K562 (cell line): ENCODE measurements around the gene FDX2. TPM values are rescaled to one million over a fixed set of nuclear protein-coding genes. Genes with fewer than 3 reads are reported as not detected.

ENCODE experiments used
- CBFB ChIP-seq: sonication (generic); formaldehyde crosslinking; IDR thresholded peaks from 2 replicates; pipeline ENCODE4 v1.4.0; 2020; ENCODE audit warnings: mild to moderate bottlenecking, missing genetic modification reagents
- DEAF1 ChIP-seq: fragments of 450-650 bp; formaldehyde crosslinking; IDR thresholded peaks from 2 replicates; pipeline ENCODE4 v1.4.0; 2020; ENCODE audit warnings: mild to moderate bottlenecking, moderate library complexity
- ESRRA ChIP-seq: fragments of 450-650 bp; IDR thresholded peaks from 2 replicates; pipeline ENCODE4 v1.6.1; 2014; ENCODE audit warnings: low read depth, mild to moderate bottlenecking, moderate library complexity, borderline replicate concordance
- FOXO4 ChIP-seq: fragments of 450-650 bp; formaldehyde crosslinking; IDR thresholded peaks from 2 replicates; pipeline ENCODE4 v1.4.0; 2020; ENCODE audit warnings: mild to moderate bottlenecking, moderate library complexity
- KDM4B ChIP-seq, 2 experiments: fragments of 450-650 bp in 1 of 2; sonication (generic) in 1 of 2; IDR thresholded peaks; 2 replicates each; pipeline ENCODE4 v1.6.1; 2016 to 2017; ENCODE audit warnings: borderline replicate concordance in 2 of 2, antibody characterized with exemption in 1 of 2, low read depth in 1 of 2, mild to moderate bottlenecking in 1 of 2
- KHSRP ChIP-seq: fragments of 450-650 bp; IDR thresholded peaks from 2 replicates; pipeline ENCODE4 v1.6.1; 2017
- LCOR ChIP-seq: sonication (generic); formaldehyde crosslinking; IDR thresholded peaks from 2 replicates; pipeline ENCODE4 v1.8.0; 2022; ENCODE audit warnings: mild to moderate bottlenecking, missing genetic modification reagents
- POLR2H ChIP-seq: IDR thresholded peaks from 2 replicates; pipeline ENCODE4 v1.6.1; 2016; ENCODE audit warnings: missing genetic modification characterization, low read depth, mild to moderate bottlenecking, control low read depth, missing compliant biosample characterization, moderate library complexity
- SREBF1 ChIP-seq: fragments of 150-350 bp; IDR thresholded peaks from 2 replicates; pipeline ENCODE4 v1.6.1; 2014; ENCODE audit warnings: antibody characterized with exemption, low read depth, low read length, borderline replicate concordance
- SREBF2 ChIP-seq: sonication (generic); formaldehyde crosslinking; IDR thresholded peaks from 2 replicates; pipeline ENCODE4 v1.4.0; 2020; ENCODE audit warnings: mild to moderate bottlenecking, missing genetic modification reagents
- THAP12 ChIP-seq: fragments of 250-450 bp; sonication (Bioruptor Pico); IDR thresholded peaks from 2 replicates; pipeline ENCODE4 v1.9.0; 2021; ENCODE audit warnings: mild to moderate bottlenecking, inconsistent platforms
- ZBTB11 ChIP-seq, 3 experiments: fragments of 200-800 bp in 1 of 3; fragments of 250-450 bp in 1 of 3; fragments of 450-650 bp in 1 of 3; sonication (Bioruptor Pico) in 1 of 3; sonication (Bioruptor generic) in 1 of 3; formaldehyde crosslinking in 1 of 3; IDR thresholded peaks; 2 replicates each; pipeline versions ENCODE4 v1.6.1 to v1.8.0; 2016 to 2022; ENCODE audit warnings: mild to moderate bottlenecking in 2 of 3, missing genetic modification characterization in 2 of 3, missing compliant biosample characterization in 1 of 3, moderate library complexity in 1 of 3
- ZKSCAN8 ChIP-seq: fragments of 200-800 bp; sonication (Bioruptor generic); IDR thresholded peaks from 2 replicates; pipeline ENCODE4 v1.6.1; 2016; ENCODE audit warnings: missing genetic modification characterization, missing compliant biosample characterization
- ZNF217 ChIP-seq: sonication (generic); formaldehyde crosslinking; IDR thresholded peaks from 2 replicates; pipeline ENCODE4 v1.8.0; 2022; ENCODE audit warnings: mild to moderate bottlenecking, missing genetic modification reagents
- ZNF232 ChIP-seq: sonication (generic); formaldehyde crosslinking; IDR thresholded peaks from 2 replicates; pipeline ENCODE4 v1.8.0; 2022; ENCODE audit warnings: mild to moderate bottlenecking, missing genetic modification reagents
- ZNF707 ChIP-seq: fragments of 250-450 bp; sonication (Bioruptor Pico); conservative IDR thresholded peaks from 2 replicates; pipeline ENCODE4 v1.8.0; 2022; ENCODE audit warnings: inconsistent platforms, mild to moderate bottlenecking, moderate library complexity
- ZNF764 ChIP-seq: fragments of 250-450 bp; sonication (Bioruptor Pico); IDR thresholded peaks from 2 replicates; pipeline ENCODE4 v1.4.0; 2020; ENCODE audit warnings: low read depth, mild to moderate bottlenecking, moderate library complexity
- ZNF766 ChIP-seq: fragments of 200-800 bp; sonication (Bioruptor generic); conservative IDR thresholded peaks from 2 replicates; pipeline ENCODE4 v1.6.1; 2016; ENCODE audit warnings: missing genetic modification characterization, missing compliant biosample characterization
- polyA plus RNA-seq, 8 experiments: library from polyadenylated mRNA; depleted of rRNA in 4 of 8; stranded (reverse) in 5 of 8; unstranded in 3 of 8; fragments of >200 nt; fragmentation: Nextera tagmentation in 2 of 8; fragmentation: Illumina TruSeq in 1 of 8; extraction: Ambion mirVana in 2 of 8; extraction: Trizol in 1 of 8; gene quantifications; 2 replicates each; pipeline versions ENCODE4 v1.2.1 to v1.2.3, GENCODE V29; 2011 to 2014; ENCODE audit warnings: inconsistent platforms in 1 of 8, missing spikeins in 1 of 8
- total RNA-seq, 7 experiments: library from RNA; depleted of rRNA in 6 of 7; stranded (reverse); fragments of >200 nt in 6 of 7; fragmentation: Illumina TruSeq in 2 of 7; extraction: Trizol in 2 of 7; gene quantifications; 2 replicates each; pipeline versions ENCODE4 v1.2.1 to v1.2.3, GENCODE V29; 2011 to 2021; ENCODE audit warnings: low replicate concordance in 1 of 7

The FDX2 gene
- total and polyA plus RNA-seq, 9 of the 15 experiments (the other 6 are each of a cell fraction or from before 2014, with no cell fraction given) = 2.5 to 49.8 (median 29.7) TPM

GRCh38 chr19:10270616-10271394 lies 45.0 kb downstream of the FDX2 start, which contains the start of gene ICAM1 (continued):
- TF ChIP-seq ESRRA (peak; percentile 35; the same call in 1 of the 2 replicates), ZNF232 (CRISPR knock-in tag) (no peak), LCOR (CRISPR knock-in tag) (no peak), ZNF764 (CRISPR knock-in tag) (no peak), ZBTB11 (CRISPR knock-in tag; IDR thresholded peaks at IDR 0.05) (peak in 1 of 3 experiments; percentile 92; a peak in 2 of 6 replicates), POLR2H (peak; percentile 89; the same call in 1 of the 2 replicates), ZKSCAN8 (no peak), DEAF1 (no peak), ZNF217 (CRISPR knock-in tag) (no peak), KHSRP (no peak), FOXO4 (CRISPR knock-in tag) (no peak), CBFB (no peak; the same call in 1 of the 2 replicates), SREBF1 (no peak), THAP12 (no peak), KDM4B (IDR thresholded peaks at IDR 0.05; ENCODE audit: borderline replicate concordance in 2 of 2, low read depth in 1 of 2) (peak in 1 of 2 experiments; percentile 69; a peak in 1 of 4 replicates), ZNF766 (CRISPR knock-in tag) (peak; percentile 53; the same call in 1 of the 2 replicates), SREBF2 (CRISPR knock-in tag) (no peak), ZNF707 (CRISPR knock-in tag) (no peak)
